HAP-1 (cell line): ENCODE measurements around the gene RNF175.

Source experiments
- DNase-seq, 2 experiments: peaks; one replicate each; pipeline ENCODE4 v3.0.0-alpha.2; 2016 to 2020; ENCODE audit warnings: low spot score in 2 of 2
- H3K27me3 ChIP-seq: fragments of 250-450 bp; sonication (Bioruptor Pico); 2 replicates; pipeline ENCODE4 v1.5.1; 2020; ENCODE audit warnings: low read depth, mild to moderate bottlenecking, moderate library complexity
- H3K36me3 ChIP-seq: fragments of 250-450 bp; sonication (Bioruptor Pico); replicated peaks from 2 replicates; pipeline ENCODE4 v1.5.1; 2020; ENCODE audit warnings: mild to moderate bottlenecking
- H3K4me1 ChIP-seq: fragments of 250-450 bp; sonication (Bioruptor Pico); 2 replicates; pipeline ENCODE4 v1.5.1; 2020; ENCODE audit warnings: mild to moderate bottlenecking
- H3K4me3 ChIP-seq: fragments of 250-450 bp; sonication (Bioruptor Pico); 2 replicates; pipeline ENCODE4 v1.5.1; 2020; ENCODE audit warnings: mild to moderate bottlenecking, moderate library complexity
- H3K9me3 ChIP-seq: fragments of 250-450 bp; sonication (Bioruptor Pico); 2 replicates; pipeline ENCODE4 v1.5.1; 2020; ENCODE audit warnings: mild to moderate bottlenecking, moderate library complexity
- in situ Hi-C: fragments of 300-500 bp; cut with MboI; formaldehyde crosslinking; loops from 3 replicates; pipeline ENCODE4 v1.14.3; 2020; ENCODE audit warnings: low sequenced_read_pairs, inconsistent platforms, mixed read lengths

RNF175 gene

DNA sequence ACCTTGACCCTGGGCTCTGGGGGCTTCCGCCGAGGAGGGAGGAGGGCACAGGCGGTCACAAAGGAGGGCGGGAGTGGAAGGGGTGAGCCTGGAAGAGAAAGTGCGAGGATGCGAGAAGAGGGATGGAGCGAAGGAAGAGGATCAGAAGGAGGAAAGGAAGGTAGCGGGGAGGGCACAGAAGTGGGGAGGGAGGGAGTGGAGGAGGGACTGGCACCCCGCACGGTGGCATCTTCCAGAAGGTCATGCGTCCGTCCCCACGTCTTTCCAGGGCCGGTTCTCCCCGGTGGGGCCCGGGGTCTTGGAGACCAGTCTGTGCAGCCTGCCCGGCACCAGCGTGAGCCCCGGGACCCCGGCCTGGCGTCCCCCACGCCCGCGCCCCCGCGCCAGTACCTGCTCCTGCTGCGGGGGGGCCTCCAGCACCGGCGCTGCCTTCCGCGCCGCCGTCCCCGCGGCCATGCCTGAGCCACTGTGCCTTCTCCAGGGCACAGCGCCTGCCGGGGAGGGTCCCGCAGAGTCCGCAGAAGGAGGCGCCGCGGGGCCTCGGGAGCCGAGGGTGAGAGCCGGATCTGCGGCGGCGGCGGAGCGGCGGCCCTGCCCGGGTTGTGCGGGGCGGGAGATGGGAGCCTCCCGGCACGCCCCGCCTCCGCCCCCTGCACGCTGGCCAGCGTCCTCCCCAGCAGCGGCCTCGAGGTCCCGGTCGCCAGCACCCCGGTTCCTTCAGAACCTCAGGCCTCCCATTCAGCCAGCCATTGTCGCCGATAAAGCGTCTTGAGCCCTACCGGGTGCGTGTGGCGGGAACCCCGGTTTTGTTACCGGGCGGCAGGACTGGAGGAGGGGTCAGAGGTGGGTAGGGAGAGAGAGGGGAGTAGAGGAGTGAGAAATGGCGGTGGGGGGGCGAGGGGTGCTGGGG is at the start of gene RNF175:
Gene RNF175 (minus strand): TSS at position 618 of the 910 bp plus-strand sequence. CDS start 162 bp downstream, at position 456.
- in situ Hi-C loops = no loop called here
- H3K4me3 ChIP-seq = no peak within 1 kb of the TSS
- no peak for DNase-seq

DNA sequence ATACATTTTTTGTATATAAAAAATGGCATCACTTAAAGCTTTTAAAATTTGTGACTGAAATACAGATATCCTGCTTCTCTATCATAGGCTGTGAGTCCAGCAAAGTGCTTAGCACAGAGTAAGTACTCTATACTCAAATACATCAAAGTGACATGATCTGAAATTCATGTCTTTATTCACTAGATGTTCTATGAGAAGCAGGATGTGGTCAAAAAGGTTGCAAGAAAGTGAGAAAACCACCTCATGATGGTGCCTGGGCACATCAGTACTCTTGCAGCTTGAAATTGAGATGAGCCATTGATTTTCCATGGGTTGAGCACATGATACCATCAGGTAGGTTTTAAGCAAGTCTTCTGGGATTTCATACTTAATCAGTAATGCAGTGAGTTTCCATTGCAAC is 49.5 kb upstream of the RNF175 start:
- H3K4me3 ChIP-seq = no peak overlapping the region
- H3K4me1 ChIP-seq = no peaks in the 10 kb centered on the region
- DNase-seq = no peak
- in situ Hi-C loops = no loop called here
- peaks cover 3% of the 10 kb centered on the region for H3K27me3 ChIP-seq
- no peaks in the 10 kb centered on the region for H3K36me3 ChIP-seq
- no peaks in the 10 kb centered on the region for H3K9me3 ChIP-seq

More for the DNA sequence above, at the start of gene RNF175:
- Histone ChIP-seq H3K36me3 (no peaks in the 10 kb centered on the region), H3K27me3 (no peaks in the 10 kb centered on the region), H3K4me1 (peaks cover 5% of the 10 kb centered on the region; the same call in 1 of the 2 replicates), H3K9me3 (no peaks in the 10 kb centered on the region)

GRCh38 chr4:153808175-153808574 is 48.4 kb upstream of the RNF175 start:
- no peak for DNase-seq
- Histone ChIP-seq H3K4me3 (no peak overlapping the region), H3K27me3 (peaks cover 3% of the 10 kb centered on the region), H3K36me3 (no peaks in the 10 kb centered on the region), H3K9me3 (no peaks in the 10 kb centered on the region), H3K4me1 (no peaks in the 10 kb centered on the region)
- in situ Hi-C loops = no loop called here

DNA sequence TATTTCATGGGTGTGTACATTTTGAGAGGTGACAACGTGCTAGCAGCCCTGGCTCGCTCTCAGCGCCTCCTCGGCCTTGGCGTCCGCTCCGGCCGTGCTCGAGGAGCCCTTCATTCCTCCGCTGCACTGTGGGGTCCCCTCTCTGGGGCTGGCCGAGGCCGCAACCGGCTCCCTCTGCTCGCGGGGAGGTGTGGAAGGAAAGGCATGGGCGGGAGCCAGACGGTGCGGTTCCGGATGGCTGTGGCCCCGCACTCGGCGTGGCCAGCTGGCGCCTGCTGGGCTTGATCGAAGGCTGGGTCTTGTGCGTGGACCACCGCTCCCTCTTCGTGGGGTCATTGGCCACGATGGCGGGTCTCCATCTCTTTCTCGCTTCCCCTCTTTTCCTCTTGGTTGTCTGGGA is 46.2 kb upstream of the RNF175 start:
- Histone ChIP-seq H3K36me3 (no peaks in the 10 kb centered on the region), H3K27me3 (peaks cover 3% of the 10 kb centered on the region), H3K4me1 (no peaks in the 10 kb centered on the region), H3K9me3 (no peaks in the 10 kb centered on the region), H3K4me3 (no peak overlapping the region)
- in situ Hi-C loops = no loop called here
- DNase-seq = no peak

- Histone ChIP-seq H3K4me1 (no peaks in the 10 kb centered on the region), H3K36me3 (no peaks in the 10 kb centered on the region), H3K4me3 (no peak overlapping the region), H3K9me3 (no peaks in the 10 kb centered on the region), H3K27me3 (peaks cover 3% of the 10 kb centered on the region)
- DNase-seq = no peak
- in situ Hi-C loops = no loop called here
These were observed 44.9 kb upstream of the RNF175 start for GRCh38 chr4:153804722-153805121.

- Histone ChIP-seq H3K36me3 (no peaks in the 10 kb centered on the region), H3K27me3 (peaks cover 2% of the 10 kb centered on the region; the same call in 1 of the 2 replicates), H3K4me3 (no peak overlapping the region), H3K4me1 (no peaks in the 10 kb centered on the region), H3K9me3 (no peaks in the 10 kb centered on the region)
- in situ Hi-C loops = loop anchor here (25.0 kb wide), 1 partner anchor 513 kb away; no protein-coding TSS in a partner anchor
- DNase-seq = no peak
These were observed 39.9 kb upstream of the RNF175 start for GRCh38 chr4:153799694-153800074.

DNA sequence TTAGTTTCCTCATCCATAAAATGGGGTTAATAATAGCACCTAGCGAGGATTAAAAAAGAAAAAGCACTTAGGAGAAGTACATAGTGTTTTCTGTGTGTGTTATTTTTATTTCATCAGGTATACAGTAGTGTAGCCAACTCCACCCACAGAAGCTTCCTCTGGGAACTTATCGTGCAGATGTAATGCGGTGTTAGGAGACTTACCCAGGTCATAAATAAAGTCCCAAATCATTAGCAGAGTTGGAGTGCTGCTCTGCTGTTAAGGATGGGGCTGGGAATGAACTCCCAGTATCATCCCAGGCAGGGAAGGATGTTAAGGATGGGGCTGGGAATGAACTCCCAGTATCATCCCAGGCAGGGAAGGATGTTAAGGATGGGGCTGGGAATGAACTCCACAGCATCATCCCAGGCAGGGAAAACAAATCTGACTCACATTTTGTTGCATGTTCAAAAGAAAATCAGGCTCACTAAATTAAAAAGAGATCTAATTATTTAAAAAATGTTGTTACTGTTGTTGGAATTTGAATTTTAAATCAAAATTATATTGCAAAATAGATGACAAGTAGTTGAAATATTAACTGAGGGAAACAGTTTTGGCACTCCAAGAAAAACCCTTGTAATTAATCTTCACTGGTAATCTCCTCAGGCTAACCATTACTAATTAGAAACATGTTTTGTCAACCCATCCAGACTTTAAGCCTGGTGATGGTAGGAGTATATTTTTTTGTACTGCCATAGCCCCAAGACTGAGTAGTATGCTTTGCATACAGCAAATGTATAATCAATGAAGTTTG is 39.3 kb upstream of the RNF175 start:
- Histone ChIP-seq H3K27me3 (peaks cover 2% of the 10 kb centered on the region; the same call in 1 of the 2 replicates), H3K36me3 (no peaks in the 10 kb centered on the region), H3K9me3 (no peaks in the 10 kb centered on the region), H3K4me3 (no peak overlapping the region), H3K4me1 (peaks cover 5% of the 10 kb centered on the region; the same call in 1 of the 2 replicates)
- no peak for DNase-seq
- in situ Hi-C loops = loop anchor here (25.0 kb wide), 1 partner anchor 513 kb away; no protein-coding TSS in a partner anchor

GRCh38 chr4:153798420-153798819 is 38.6 kb upstream of the RNF175 start:
- no peak overlapping the region for H3K4me3 ChIP-seq
- peaks cover 2% of the 10 kb centered on the region; the same call in 1 of the 2 replicates for H3K27me3 ChIP-seq
- H3K9me3 ChIP-seq = no peaks in the 10 kb centered on the region
- in situ Hi-C loops = loop anchor here (25.0 kb wide), 1 partner anchor 514 kb away; no protein-coding TSS in a partner anchor
- peaks cover 5% of the 10 kb centered on the region; the same call in 1 of the 2 replicates for H3K4me1 ChIP-seq
- no peak for DNase-seq
- no peaks in the 10 kb centered on the region for H3K36me3 ChIP-seq

DNA sequence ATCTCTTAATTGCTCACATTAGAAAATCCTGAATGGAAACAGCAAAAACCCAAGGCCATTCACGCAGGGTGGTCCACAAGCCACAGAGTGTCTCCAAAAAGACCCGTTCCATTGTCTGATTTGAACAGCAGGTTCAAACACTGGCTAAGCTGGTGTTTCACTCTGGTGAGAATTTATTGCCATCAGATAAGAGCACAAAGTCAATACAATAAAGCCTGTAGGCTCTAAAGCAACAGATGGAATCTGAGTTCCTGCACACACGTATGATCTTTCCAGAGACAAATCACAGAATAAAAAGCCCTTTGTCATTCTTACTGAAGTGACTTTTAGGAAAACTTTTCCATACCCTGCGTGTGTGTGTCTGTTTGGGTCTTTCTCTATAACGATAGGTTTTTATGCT is 34.2 kb upstream of the RNF175 start:
- Histone ChIP-seq H3K9me3 (no peaks in the 10 kb centered on the region), H3K4me3 (no peak overlapping the region), H3K4me1 (peaks cover 5% of the 10 kb centered on the region), H3K27me3 (peaks cover 2% of the 10 kb centered on the region; the same call in 1 of the 2 replicates), H3K36me3 (no peaks in the 10 kb centered on the region)
- DNase-seq = peak; percentile 35 to 87
- in situ Hi-C loops = loop anchor here (25.0 kb wide), 1 partner anchor 518 kb away; no protein-coding TSS in a partner anchor

GRCh38 chr4:153792618-153793247 is 32.9 kb upstream of the RNF175 start:
- H3K4me3 ChIP-seq = no peak overlapping the region

DNA sequence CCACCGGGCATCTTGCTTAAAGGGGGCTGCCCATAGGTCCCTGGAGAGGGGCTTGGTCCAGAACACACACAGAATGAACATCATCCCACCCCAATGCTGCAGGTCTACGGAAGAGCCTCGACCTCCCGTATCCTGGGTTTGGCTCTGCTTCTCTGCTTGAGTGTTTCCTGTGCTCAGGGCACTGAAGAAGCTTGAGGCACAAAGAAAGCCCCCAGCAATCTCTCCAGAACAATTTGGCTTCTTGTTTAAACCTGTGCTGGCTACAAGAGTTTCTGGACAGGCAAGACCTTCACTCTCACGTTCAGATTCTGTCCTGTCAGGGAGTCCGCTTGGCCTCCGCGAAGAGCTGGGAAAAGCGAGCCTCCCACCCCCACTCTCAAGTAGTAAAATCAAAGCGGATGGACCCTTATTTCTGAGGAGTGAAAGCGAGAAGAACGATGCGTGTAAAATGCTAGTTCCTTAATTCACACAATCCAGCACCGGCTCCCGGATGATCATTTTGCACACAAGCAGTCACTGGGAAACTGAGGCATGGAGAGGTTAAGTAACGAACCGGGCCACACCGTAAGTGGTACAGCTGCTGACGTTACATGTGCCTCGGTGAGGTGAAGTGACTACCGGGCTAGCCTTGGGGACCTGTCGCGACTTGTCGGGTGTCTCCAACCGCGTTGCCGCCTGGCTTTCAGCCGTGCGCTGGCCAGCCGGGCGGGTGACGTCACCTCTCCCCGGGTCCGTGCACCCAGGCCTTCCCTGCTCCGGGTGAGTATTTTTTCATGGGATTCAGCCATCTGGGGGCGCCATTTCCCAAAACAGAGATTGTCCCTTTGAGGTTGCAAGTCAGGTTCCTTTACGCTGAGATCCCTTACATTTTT is 32.2 kb upstream of the RNF175 start:
- in situ Hi-C loops = loop anchor here (25.0 kb wide), 1 partner anchor 520 kb away; no protein-coding TSS in a partner anchor
- DNase-seq = no peak

More at GRCh38 chr4:153792618-153793247, 32.9 kb upstream of the RNF175 start:
- Histone ChIP-seq H3K27me3 (peaks cover 2% of the 10 kb centered on the region; the same call in 1 of the 2 replicates), H3K4me1 (peaks cover 5% of the 10 kb centered on the region), H3K9me3 (no peaks in the 10 kb centered on the region), H3K36me3 (no peaks in the 10 kb centered on the region)
- no peak for DNase-seq
- in situ Hi-C loops = loop anchor here (25.0 kb wide), 1 partner anchor 520 kb away; no protein-coding TSS in a partner anchor

GRCh38 chr4:153790962-153791551 is 31.2 kb upstream of the RNF175 start:
- Histone ChIP-seq H3K27me3 (peaks cover 7% of the 10 kb centered on the region), H3K4me1 (peaks cover 5% of the 10 kb centered on the region), H3K9me3 (no peaks in the 10 kb centered on the region), H3K36me3 (no peaks in the 10 kb centered on the region), H3K4me3 (no peak overlapping the region)
- in situ Hi-C loops = loop anchor here (25.0 kb wide), 1 partner anchor 521 kb away; no protein-coding TSS in a partner anchor
- no peak for DNase-seq

More for the DNA sequence above, 32.2 kb upstream of the RNF175 start:
- Histone ChIP-seq H3K36me3 (no peaks in the 10 kb centered on the region), H3K27me3 (peaks cover 7% of the 10 kb centered on the region), H3K4me3 (no peak overlapping the region), H3K9me3 (no peaks in the 10 kb centered on the region), H3K4me1 (peaks cover 5% of the 10 kb centered on the region)
